ENCODE results near the gene PDCD1. TPM values are rescaled to one million over a fixed set of nuclear protein-coding genes. Genes with fewer than 3 reads are reported as not detected.

The PDCD1 gene
- total RNA-seq, 1 donor from 2014 or later: 3.3 TPM

Other genes with a start within 250 kb of the PDCD1 start
- 68.8 TPM for gene THAP4, start 221.7 kb downstream of the PDCD1 start, total RNA-seq
- 39.9 TPM for gene ATG4B, start 221.2 kb downstream of the PDCD1 start, total RNA-seq
- gene DTYMK, start 172.1 kb downstream of the PDCD1 start, total RNA-seq: 10.6 TPM
- gene ING5, start 156.9 kb downstream of the PDCD1 start, total RNA-seq: 20.0 TPM
- gene D2HGDH, start 124.3 kb downstream of the PDCD1 start, total RNA-seq: 17.8 TPM
- gene GAL3ST2, start 82.1 kb downstream of the PDCD1 start, total RNA-seq: not detected
- not detected for gene NEU4, start 49.7 kb downstream of the PDCD1 start, total RNA-seq
- not detected for gene RTP5, start 10.8 kb upstream of the PDCD1 start, total RNA-seq